ENCODE data around the gene DHRS1. TPM values are rescaled to one million over a fixed set of nuclear protein-coding genes. Genes with fewer than 3 reads are reported as not detected.

DHRS1 gene
- total RNA-seq = 6.9 and 26.3 TPM in 2 replicates

DNA sequence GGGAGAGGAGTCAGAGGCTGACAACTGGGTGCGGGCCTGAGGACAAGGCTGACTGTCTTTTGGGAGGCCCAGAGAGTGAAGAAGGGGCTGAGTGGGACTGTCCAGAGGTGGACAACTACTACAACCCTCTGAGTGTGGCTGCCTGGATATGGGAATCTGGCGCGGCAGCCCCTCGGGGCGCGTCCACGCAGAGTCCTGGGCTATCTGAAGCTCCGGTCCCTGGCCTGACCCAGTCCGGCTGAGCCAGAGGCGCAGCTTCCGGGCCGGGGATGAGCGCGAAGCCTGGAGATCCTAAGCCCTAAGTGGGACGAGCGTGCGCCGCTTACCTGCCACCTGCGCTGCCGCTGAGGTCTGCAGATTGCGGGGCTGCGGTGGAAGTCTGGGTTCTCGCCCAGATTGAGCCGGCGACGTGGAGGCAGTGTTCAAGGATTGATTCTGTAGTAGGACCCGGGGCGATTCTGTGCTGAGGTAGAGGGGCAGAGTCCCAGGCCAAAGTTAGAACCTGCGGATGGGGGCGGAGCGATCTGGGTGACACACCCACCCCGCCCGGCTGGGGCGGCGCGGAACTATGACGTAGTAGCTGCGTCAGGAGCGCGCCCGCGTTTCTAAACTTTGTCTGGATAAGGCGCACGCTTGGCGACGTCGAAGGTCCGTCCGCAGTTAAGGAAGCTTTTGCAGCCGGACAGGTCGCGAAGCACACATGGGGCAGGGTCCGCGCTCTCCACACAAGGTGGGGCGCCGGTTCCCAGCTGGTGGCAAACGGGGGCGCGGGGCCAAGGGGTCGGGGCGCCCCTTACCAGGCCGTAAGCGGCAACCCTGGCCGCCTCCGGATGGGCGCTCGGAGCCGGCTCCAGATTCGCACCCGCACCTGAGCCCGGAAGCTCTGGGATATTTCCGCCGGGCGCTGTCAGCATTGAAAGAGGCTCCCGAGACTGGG, at the start of gene DHRS1, which contains the start of gene NOP9:
Gene DHRS1 (minus strand): TSS at position 526 of the 937 bp plus-strand sequence. CDS start 674 bp downstream, outside the sequence.
Gene NOP9 (plus strand): TSS at position 596 of the 937 bp plus-strand sequence. CDS start 105 bp downstream, at position 701.

GRCh38 chr14:24339284-24340151, 39.9 kb upstream of the DHRS1 start, which contains the start of gene RIPK3:
RIPK3 (minus strand) TSS chr14:24339991; CDS start chr14:24339826, 165 bp downstream.

GRCh38 chr14:24334431-24335291, 35.1 kb upstream of the DHRS1 start, which contains the start of gene ADCY4:
ADCY4 (minus strand) TSS chr14:24335071; CDS start chr14:24334652, 419 bp downstream.

DNA sequence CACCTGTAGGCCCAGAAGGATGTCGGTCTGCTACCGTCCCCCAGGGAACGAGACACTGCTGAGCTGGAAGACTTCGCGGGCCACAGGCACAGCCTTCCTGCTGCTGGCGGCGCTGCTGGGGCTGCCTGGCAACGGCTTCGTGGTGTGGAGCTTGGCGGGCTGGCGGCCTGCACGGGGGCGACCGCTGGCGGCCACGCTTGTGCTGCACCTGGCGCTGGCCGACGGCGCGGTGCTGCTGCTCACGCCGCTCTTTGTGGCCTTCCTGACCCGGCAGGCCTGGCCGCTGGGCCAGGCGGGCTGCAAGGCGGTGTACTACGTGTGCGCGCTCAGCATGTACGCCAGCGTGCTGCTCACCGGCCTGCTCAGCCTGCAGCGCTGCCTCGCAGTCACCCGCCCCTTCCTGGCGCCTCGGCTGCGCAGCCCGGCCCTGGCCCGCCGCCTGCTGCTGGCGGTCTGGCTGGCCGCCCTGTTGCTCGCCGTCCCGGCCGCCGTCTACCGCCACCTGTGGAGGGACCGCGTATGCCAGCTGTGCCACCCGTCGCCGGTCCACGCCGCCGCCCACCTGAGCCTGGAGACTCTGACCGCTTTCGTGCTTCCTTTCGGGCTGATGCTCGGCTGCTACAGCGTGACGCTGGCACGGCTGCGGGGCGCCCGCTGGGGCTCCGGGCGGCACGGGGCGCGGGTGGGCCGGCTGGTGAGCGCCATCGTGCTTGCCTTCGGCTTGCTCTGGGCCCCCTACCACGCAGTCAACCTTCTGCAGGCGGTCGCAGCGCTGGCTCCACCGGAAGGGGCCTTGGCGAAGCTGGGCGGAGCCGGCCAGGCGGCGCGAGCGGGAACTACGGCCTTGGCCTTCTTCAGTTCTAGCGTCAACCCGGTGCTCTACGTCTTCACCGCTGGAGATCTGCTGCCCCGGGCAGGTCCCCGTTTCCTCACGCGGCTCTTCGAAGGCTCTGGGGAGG, 11.3 kb upstream of the DHRS1 start, which contains the start of gene LTB4R:
Gene LTB4R (plus strand): TSS at position 857 of the 959 bp plus-strand sequence. CDS start 4,150 bp downstream, outside the sequence.

DNA sequence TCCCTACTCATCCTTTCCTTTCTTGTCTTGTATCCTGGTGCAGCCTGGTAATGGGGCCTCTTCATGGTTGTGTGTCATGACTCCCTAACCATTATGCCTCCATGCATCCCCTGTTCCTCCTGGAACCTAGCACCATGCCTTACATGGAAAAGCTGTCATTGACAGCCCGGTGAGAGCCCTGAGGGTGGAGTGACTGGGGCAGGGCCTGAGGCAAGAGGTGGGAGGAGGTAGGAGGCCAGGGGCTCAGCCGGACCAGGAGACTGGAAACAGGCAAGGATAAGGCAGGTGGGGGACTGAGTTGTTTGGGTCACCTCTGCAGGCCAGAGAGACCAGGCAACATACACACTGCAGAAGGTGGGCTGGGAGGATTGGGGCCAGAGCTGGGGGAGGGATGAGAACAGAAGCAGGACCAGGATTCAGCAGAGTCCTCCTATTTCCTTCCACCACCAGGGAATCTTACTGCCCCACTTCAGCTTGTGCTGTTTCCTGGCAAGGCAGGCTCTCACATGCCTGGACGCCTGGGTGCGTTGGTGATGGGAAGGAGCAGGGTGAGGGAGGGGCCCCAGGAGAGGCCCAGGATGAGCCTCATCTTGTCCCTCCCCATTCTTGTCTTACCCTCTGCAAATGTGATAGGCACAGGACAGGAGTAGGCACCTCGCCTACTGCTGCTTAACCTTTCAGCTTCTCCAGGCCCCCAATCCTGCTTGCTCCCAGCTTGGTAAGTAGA, 10.1 kb upstream of the DHRS1 start, which contains the start of gene LTB4R2:
Gene LTB4R2 (plus strand): TSS at position 603 of the 727 bp plus-strand sequence. CDS start 525 bp downstream, outside the sequence.

DNA sequence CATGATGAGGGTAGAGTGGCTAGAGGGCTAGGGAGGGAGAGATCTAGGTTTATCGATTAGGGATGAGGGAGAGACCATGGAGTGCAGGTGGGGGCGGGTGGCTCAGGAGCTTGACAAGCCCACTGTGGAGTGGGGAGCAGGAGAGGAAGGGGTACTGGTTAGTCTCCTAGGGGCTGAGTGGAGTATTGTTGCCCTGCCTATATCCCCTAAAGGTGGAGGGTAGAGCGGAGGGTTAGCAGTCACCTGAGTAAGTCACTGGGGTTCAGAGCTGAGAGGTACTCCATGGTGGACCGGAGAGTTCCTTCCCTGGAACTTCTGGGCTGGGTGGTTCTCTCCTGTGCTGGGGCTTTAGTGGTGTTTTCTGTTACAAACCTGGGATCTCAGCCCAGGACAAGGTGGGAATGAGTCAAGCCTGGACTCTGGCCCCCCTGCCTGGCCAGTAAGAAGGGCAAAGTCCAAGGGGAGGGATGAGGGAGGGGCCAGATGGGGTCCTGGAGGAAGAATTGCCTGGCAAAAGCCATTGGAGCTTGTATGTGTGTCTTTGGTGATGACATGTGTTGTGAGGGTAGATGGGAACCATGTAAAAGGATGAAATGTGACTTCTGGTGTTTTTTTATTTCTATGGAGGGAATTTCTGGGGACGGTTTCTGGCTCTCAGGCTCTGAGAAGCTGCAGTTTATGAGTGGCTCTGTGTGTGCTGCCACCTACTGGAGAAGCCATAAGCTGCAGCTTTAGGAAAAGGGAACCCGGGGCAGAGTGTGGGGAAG, 8.2 kb upstream of the DHRS1 start, which contains the start of gene CIDEB:
Gene CIDEB (minus strand): TSS at position 403 of the 767 bp plus-strand sequence. CDS start 119 bp downstream, at position 284.

DNA sequence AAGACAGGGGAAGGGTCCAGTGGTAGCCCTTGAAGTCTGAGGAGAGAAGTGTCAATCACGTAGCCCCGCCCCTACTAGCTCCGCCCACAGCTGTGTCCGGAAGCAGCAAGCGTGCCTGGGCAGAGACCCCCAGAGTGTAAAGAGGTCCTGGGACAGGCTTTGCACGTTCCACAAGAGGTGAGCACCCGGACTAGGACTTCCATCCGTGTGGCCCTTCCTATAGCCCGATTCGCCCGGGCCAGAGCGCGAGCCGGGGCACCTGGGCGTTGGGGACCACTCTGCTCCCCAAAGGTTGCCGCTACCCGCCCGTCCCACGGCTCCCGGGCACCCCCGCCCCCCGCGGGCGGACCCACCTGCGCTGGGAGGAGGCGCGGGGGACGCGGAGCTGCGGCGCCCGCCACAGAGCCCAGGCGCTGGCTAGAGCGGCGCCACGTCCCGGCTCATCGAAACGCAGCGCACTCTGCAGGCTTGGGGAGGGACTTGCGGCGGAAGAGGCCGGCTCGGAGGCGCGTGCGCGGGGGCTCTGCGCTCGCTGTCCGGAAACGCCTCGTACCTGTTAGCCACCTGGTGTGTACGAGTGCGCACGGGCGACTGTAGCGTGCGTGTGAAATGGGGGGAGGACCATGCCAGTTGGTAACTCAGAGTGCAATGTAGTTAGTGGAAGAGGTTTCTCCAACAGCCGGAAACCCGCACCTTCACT, 28.3 kb downstream of the DHRS1 start, which contains the start of gene RABGGTA:
Gene RABGGTA (minus strand): TSS at position 464 of the 700 bp plus-strand sequence. CDS start 482 bp downstream, outside the sequence.

DNA sequence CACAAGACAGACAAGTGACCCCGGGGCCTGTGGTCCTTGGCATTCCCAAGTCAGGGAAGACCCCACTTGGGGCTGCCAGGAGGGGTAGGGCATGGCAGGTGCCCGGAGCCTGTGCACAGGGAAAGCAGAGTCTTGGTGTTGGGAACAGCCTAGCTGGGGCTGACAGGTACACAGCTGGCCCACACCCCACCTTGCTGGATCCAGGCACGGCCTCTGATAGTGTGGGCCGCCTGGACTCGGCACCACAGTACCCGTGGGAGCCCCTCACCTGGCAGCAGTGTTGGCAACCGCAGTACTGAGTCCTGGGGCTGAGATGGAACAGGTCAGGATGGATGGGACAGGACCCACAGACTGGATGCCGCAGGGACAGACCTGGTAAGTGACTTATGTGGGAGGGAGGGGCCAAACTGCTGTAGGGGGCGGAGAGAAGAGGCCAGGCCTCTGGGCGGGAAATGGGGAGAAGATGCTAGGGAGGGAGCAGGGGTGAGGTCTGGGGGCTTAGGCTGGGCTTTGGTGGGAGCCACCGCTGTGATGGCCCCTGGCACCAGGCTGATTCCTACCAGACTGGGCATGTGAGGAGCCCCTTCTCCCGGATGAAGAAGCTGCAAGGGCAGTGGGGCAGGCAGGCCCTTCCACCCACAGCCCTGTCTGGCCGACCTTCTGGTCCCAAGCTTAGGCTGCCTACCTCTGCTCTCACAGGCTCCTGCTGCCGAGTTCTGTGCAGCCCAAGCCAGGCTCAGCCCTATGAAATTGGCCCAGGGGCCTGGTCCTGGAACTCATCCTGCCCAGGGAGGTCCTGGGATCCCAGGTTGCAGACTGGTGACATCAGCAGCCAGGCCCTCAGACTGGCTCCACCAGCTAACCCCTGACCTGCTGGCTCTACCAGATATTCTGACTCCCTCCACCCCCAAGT, 36.5 kb downstream of the DHRS1 start, which contains the start of gene TGM1:
Gene TGM1 (minus strand): TSS at position 357 of the 913 bp plus-strand sequence. CDS start 825 bp downstream, outside the sequence.

Other genes starting within 250 kb of the DHRS1 start
- 0.23 TPM in 1 of 2 replicates, not detected in the other for gene CARMIL3, start 247.8 kb downstream of the DHRS1 start, total RNA-seq
- gene CPNE6, start 228.2 kb downstream of the DHRS1 start, total RNA-seq = not detected in 2 replicates
- gene PCK2, start 205.5 kb downstream of the DHRS1 start, total RNA-seq = 29.8 TPM in 2 replicates
- 40.7 and 41.4 TPM in 2 replicates for gene DCAF11, start 185.0 kb downstream of the DHRS1 start, total RNA-seq
- 0.12 and 3.7 TPM in 2 replicates for gene NRL, start 184.8 kb downstream of the DHRS1 start, total RNA-seq
- gene FITM1, start 169.1 kb downstream of the DHRS1 start, total RNA-seq = 0.09 TPM in 1 of 2 replicates, not detected in the other
- gene PSME1, start 163.6 kb downstream of the DHRS1 start, total RNA-seq = 155 and 162 TPM in 2 replicates
- gene EMC9, start 158.2 kb downstream of the DHRS1 start, total RNA-seq = 10.2 and 11.3 TPM in 2 replicates
- gene PSME2, start 153.2 kb downstream of the DHRS1 start, total RNA-seq = 48.4 and 65.5 TPM in 2 replicates
- 44.8 and 49.7 TPM in 2 replicates for gene RNF31, start 152.3 kb downstream of the DHRS1 start, total RNA-seq
- 26.7 and 48.1 TPM in 2 replicates for gene IRF9, start 138.5 kb downstream of the DHRS1 start, total RNA-seq
- 15.1 and 18.4 TPM in 2 replicates for gene REC8, start 127.7 kb downstream of the DHRS1 start, total RNA-seq
- gene IPO4, start 111.0 kb downstream of the DHRS1 start, total RNA-seq = 23.9 and 28.9 TPM in 2 replicates
- gene TM9SF1, start 104.3 kb downstream of the DHRS1 start, total RNA-seq = 54.7 and 58.8 TPM in 2 replicates
- gene TSSK4, start 94.1 kb downstream of the DHRS1 start, total RNA-seq = not detected in 2 replicates
- 30.9 and 31.7 TPM in 2 replicates for gene CHMP4A, start 86.3 kb downstream of the DHRS1 start, total RNA-seq
- gene MDP1, start 83.7 kb downstream of the DHRS1 start, total RNA-seq = 16.2 and 17.8 TPM in 2 replicates
- 140 and 180 TPM in 2 replicates for gene NEDD8, start 67.4 kb downstream of the DHRS1 start, total RNA-seq
- 30.3 and 55.7 TPM in 2 replicates for gene GMPR2, start 66.9 kb downstream of the DHRS1 start, total RNA-seq
- gene TINF2, start 57.2 kb downstream of the DHRS1 start, total RNA-seq = 48.6 and 58.6 TPM in 2 replicates
- gene TGM1, start 36.6 kb downstream of the DHRS1 start, total RNA-seq = 1.0 and 7.9 TPM in 2 replicates
- 23.0 and 27.1 TPM in 2 replicates for gene RABGGTA, start 28.2 kb downstream of the DHRS1 start, total RNA-seq
- gene NOP9, start 70 bp upstream of the DHRS1 start, total RNA-seq = 10.9 and 11.0 TPM in 2 replicates
- gene CIDEB, start 8.2 kb upstream of the DHRS1 start, total RNA-seq = 1.0 and 1.2 TPM in 2 replicates
- 1.5 and 6.7 TPM in 2 replicates for gene LTB4R2, start 10.4 kb upstream of the DHRS1 start, total RNA-seq
- gene LTB4R, start 11.7 kb upstream of the DHRS1 start, total RNA-seq = 2.1 and 4.5 TPM in 2 replicates
- gene ADCY4, start 35.3 kb upstream of the DHRS1 start, total RNA-seq = 0.26 and 2.1 TPM in 2 replicates
- gene RIPK3, start 40.2 kb upstream of the DHRS1 start, total RNA-seq = 0.35 and 0.51 TPM in 2 replicates
- gene NFATC4, start 68.4 kb upstream of the DHRS1 start, total RNA-seq = 59.5 and 83.0 TPM in 2 replicates
- gene NYNRIN, start 99.2 kb upstream of the DHRS1 start, total RNA-seq = 24.0 and 31.4 TPM in 2 replicates
- gene CBLN3, start 129.9 kb upstream of the DHRS1 start, total RNA-seq = 3.1 and 6.9 TPM in 2 replicates
- gene KHNYN, start 130.2 kb upstream of the DHRS1 start, total RNA-seq = 35.0 and 37.8 TPM in 2 replicates
- 14.7 and 15.6 TPM in 2 replicates for gene SDR39U1, start 143.0 kb upstream of the DHRS1 start, total RNA-seq
- not detected in 2 replicates for gene CMA1, start 208.5 kb upstream of the DHRS1 start, total RNA-seq